ENCODE results near the gene ARHGEF4.

The ARHGEF4 gene

DNA sequence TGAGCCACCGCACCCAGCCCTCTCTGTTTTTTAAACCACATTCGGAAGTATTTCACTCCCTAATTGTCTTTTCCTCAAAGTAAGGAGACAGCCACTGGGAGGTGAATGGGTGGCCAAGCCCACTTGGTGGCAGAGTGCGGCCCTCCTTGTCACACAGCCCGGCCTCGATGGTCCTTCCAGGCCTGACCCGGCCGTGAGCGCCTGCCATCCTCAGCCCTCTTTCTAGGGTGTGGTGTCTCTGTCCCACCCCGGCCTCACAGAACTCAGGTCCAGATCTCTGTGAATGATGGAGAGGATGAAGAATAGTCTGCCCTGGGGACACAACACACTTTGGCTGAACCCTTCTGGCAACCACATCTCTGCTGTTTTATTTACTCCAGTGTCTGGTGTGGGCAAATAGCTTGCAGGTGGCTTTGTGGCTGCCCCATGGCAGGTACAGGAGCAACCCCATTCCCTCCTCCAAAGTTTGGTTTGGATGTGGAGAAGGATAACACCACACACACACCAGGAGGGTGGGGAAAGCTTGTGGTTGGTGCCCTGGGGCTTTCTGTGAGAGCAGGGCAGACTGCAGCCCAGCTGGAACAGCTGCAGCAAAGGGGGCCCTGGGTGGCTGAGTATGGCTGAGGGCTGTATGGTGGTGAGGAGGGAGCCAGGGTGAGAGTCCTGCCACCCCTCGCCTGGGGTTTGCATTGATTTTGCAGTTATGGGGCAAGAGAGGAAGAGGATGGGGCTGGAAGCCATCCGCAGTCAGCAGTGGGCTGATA lies 167.9 kb downstream of the ARHGEF4 start:
- FAIRE-seq (no peak), DNase-seq (ENCODE audit: insufficient read length, low spot score) (no peak)

DNA sequence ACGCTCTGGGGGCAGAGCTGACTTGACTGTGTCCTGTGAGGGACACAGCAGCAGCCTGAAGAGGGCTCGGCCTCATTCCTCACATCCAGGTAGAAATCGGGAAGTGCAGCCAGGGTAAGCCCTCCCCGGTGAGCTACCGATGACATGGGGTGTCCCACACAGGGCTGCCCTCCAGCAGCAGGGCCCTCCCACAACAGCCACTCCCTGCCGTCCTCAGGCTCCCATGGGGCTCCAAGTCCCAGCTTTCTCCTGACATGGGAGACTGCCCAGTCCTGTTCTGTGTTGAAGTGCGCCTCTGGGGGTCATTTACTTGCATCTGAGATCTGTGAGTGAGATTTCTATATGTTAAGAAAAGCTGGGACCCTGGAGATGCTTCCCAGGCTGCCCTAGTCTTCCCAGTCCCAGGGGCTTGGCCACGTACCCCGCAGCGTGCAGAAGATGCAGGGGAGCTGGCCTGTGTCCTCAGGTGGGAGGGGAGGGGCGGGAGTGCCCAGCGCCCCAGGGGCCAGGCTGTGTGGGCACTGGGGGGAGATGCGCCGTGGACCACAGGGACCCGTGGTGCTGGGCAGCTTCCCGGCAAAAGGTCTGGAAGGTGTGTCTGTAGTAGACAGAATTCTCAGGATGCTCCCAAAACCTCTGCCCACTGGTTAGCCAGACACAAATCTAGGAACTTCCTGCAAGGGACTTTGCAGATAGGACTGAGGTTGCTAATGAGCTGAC lies 168.7 kb downstream of the ARHGEF4 start:
- no peak for DNase-seq (ENCODE audit: insufficient read length, low spot score)
- FAIRE-seq = no peak

DNA sequence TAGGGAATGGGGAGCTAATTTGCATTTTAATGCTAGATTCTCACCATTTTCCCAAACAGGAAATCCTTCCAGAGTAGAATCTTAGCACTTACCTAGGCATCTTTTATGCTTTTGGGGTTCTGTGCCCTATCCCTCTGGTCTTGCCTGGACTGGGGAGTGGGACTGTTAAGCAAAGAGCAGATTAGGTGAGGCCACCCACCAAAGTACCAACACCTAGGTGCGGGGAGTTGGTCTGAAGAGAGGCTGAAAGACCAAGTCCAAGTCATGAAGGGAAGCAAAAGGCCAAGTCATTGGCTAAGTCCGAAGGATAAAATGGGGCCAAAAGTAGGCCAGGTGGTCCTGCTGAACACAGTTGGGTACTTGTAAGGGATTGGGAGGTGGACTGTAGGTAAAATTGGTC lies 169.8 kb downstream of the ARHGEF4 start:
- DNase-seq (ENCODE audit: insufficient read length, low spot score) (no peak), FAIRE-seq (no peak)

DNA sequence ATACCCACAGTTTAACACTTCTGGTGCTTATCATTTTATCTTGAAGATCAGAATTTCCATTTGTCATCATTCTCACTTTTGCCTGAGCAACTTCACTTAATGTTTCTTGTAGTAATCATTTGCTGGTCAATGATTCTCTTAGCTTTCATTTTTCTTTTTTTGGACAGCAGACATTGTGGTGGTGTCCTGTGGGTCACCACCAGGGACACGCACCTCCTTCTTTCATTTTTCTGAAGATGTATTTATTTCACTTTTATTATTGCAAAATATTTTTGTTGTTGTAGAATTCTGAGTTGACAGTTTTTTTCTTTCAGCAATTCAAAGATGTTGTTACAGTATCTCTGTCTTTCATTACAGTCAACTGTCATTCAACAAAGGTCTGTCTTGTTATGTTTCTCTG lies 172.3 kb downstream of the ARHGEF4 start:
- DNase-seq (ENCODE audit: insufficient read length, low spot score) (no peak), FAIRE-seq (no peak)

DNA sequence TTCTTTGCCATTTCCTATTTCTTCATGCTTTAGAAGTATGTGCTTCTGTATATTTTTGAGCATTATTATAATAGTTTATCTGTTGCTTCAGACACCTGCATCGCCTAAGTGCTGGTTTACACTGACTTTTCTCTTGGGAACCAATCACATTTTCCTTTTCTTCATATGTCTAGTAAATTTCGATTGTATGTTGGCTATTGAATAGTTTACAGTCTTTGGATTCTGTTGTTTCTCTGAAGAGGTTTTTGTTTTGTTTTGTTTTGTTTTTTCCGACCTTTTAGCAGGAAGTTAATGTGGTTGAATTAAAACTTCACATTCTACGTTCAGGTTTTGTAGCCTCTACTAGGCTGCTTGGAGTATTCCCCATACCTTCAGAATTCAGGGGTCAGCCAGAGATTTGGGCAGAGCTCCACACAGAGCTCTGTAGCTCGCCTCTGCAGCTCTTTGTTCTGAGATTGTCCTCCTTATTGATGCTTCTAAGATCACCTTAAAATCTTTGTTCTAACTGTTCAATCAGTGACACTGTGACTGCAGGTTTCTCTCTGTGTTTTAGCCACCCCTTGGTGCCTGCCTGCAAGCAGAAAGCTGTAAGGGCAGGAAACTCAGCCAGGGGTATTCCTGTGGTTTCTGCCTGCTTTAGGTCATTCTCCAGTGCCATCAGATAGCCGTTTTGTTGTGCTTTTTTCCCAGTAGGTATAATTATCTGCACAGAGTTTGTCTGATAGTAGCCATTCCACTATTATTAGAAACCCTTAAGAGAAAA lies 173.2 kb downstream of the ARHGEF4 start:
- FAIRE-seq (no peak), DNase-seq (ENCODE audit: insufficient read length, low spot score) (no peak)

DNA sequence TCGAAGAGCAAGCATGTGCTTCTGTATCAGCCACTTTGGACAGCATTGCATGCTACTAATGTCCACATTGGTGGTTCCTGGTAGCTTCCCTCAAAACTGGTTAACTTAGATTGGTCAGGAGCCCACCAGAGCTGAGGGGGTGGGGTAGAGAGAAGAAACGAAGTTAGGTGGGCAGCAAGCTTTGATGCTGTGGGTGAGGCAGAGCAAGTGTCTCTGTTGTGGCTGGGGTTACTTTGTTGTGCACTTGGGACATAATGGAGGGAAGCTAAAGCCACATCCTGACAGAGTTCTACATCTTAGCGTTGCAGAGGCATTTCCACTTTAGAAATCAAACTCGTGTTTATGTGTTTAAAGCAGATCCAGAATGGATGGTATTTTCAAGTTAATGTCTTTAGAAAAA lies 173.9 kb downstream of the ARHGEF4 start:
- DNase-seq (ENCODE audit: insufficient read length, low spot score) = no peak
- FAIRE-seq = no peak

DNA sequence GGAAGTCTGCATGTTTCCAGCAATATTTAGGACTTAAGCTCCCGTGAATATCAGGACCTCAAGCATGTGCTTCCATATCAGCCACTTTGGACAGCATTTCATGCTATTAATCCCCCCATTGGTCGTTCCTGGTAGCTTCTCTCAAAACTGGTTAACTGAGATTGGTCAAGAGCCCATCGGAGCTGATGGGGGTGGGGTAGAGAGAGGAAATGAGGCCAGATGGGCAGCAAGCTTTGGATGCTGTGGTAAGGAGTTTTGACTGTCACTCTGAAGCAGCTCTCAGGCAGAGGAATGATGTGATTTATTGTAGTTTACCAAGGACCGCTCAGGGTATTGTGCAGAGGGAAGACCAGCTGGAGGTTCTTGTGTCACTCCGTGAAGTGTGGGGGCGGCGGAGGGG lies 174.8 kb downstream of the ARHGEF4 start:
- FAIRE-seq = no peak
- DNase-seq (ENCODE audit: insufficient read length, low spot score) = no peak

DNA sequence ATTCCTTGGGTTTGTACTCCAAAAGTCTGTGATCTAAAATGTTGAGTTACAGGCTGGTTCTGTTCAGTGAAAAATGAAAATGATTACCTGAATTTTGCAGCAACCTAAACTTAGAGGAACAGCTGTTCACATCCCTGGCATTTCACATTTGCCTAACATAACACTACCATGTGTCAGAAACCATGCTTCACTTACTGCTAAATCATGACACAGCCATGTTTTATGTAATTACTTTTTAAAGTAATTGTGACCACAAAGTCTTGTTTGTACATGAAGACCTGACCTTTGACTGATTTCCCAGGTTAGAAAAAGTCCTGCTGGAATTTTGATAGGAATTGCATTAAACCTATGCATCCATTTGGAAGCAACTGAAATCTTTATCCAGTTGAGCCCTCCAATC lies 177.4 kb downstream of the ARHGEF4 start:
- FAIRE-seq = no peak

DNA sequence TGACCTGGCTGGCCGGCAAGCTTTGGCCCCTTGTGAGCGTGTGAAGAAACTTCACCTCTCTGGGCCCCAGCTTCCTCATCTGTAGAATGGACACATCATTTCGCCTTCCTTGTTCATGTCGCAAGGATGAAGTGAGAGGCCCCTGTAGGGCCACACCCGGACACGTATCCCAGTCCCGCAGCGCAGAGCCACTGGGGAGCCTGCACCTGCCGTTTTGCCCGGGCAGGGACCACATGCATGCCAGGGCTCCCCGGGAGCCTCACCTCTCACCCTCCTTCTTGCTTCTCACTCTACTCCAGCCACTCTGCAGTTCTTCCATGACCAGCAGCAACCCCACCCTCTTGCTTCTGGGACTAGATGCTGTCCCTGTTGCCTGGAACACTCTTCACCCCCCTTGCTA lies 179.1 kb downstream of the ARHGEF4 start:
- no peak for DNase-seq (ENCODE audit: insufficient read length, low spot score)
- FAIRE-seq = no peak

More for the DNA sequence above, 177.4 kb downstream of the ARHGEF4 start:
- DNase-seq (ENCODE audit: insufficient read length, low spot score) = no peak

DNA sequence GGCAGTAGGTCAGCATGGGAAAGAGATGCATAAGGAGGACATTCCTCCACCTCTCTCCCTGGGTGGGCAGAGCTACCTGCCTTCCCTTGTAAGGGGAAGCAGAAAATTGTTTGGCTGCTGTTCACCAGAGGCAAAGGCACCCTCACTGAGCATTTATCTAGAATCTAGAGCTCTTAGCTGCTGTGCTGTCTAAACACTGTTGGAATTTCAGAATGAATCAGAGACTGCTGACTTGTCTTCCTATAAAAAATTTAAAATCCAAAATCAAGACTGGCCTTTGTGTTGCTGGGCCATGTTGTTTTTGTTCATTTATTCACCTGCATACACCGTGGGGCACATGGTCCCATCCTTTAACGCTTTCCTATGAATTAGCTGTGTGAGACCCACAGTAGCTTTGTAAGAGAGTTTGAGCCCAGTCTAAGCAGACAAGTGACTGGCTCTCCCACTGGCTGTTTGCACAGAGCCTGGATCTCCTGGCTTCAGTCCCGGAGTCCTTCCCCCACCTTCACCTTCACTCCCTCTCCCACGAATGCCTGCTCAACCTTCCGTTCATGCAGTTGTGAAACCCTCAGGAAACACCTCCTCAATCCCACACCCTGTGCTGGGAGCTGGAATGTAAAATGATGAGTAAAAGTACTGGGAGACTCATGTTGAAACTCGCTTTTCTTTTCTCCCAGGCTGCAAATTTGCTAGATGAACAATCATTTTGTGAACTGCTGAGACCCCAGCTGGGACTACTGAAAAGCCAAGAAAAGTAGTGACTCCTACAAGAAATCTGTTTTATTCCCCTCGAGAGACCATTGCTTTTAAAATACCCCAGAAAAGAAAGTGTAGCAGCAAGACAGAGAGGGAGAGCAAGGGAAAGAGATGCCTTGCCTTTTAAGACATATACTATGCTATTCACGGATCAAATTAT lies 180.4 kb downstream of the ARHGEF4 start:
- DNase-seq (ENCODE audit: insufficient read length, low spot score) (no peak), FAIRE-seq (no peak)

DNA sequence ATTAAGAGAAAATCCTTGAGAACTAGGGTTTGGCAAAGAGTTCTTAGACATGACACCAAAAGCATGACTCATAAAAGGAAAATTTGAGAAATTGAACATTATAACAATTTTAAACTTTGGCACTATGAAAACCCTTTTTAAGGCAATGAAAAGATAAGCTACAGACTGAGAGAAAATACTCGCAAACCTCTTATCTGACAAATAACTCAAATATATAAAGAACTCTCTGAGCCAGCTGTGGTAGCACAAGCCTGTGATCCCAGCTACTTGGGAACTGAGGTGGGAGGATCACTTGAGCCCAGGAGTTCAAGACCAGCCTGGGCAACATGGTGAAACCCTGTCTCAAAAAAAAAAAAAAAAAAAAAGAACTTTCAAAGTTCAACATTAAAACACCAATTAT lies 186.0 kb downstream of the ARHGEF4 start:
- DNase-seq (ENCODE audit: insufficient read length, low spot score) (no peak), FAIRE-seq (no peak)

DNA sequence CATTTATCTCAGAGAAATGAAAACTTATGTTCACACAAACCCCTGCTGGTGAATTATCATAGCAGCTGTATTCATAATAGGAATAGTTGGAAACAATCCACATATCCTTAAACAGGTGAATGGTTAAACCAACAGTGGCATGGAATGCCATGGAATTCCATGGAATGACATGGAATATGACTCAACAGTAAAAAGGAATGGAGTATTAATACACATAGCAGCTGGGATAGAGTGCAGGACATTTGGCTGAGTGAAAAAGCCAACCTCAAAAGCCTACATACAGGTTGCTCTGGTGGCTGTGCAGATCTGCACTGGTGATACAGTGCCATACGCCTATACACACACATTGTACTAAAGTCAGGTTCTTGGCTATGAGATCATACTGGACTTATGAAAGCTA lies 187.0 kb downstream of the ARHGEF4 start:
- no peak for FAIRE-seq
- no peak for DNase-seq (ENCODE audit: insufficient read length, low spot score)

DNA sequence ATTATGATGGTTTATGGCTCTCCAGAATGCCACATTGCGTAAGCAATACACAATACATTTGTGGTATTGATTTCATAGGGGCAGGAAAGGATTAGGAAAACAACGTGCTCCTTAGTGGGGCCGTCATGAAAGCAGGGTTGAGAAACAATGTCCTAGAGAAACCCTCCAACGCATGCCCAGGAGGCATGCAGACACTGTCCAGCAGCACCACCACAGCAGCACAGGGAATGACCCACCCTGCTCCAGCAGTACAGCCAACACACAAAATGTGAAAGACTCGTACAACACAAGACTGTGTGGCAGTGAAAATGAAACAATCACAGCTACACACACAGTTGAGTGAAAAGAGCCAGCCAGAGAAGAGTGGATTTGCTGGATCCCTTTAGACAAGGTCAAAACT lies 190.2 kb downstream of the ARHGEF4 start:
- DNase-seq (ENCODE audit: insufficient read length, low spot score) (no peak), FAIRE-seq (no peak)

DNA sequence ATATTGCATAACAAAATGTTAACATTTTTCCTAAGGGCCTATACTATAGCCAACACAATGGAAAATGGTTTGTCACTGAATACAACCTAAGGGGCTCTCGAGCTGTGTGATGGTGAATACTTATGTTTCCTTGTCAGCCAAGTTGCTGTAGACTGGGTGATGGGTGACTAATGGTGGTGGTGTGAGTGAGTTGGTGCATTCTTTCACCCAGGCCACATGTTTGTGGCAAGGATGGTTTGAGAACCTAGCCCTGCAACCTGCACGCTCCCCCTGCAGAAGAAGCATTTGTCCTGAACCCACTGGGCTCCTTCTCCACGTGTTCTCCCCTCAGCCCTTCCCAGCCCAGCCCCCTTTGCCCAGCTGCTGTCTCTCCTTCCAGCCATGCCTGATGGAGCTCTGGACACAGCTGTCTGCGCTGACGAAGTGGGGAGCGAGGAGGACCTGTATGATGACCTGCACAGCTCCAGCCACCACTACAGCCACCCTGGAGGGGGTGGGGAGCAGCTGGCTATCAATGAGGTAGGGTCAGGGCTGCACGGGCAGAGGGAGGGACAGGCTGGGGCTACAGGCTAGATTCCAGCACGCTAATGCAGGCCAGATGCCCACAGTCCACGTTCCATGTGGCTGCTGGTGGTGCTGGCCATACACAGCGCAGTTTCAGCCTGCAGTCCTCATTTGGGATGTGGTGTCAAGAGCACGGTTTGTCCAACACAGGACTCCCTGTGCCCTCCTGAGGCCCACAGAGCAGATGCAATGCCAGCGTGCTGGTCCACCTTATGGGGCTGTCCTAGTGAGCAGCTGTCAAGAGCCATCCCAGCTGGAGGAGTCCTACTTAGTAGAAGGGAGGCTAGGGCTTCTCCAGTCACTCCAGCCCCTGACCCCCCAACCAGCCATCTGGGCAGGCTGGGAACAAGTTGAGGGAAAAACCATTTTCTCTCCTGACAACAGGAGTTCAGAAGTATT lies 191.1 kb downstream of the ARHGEF4 start:
- DNase-seq (ENCODE audit: insufficient read length, low spot score) = no peak
- no peak for FAIRE-seq

DNA sequence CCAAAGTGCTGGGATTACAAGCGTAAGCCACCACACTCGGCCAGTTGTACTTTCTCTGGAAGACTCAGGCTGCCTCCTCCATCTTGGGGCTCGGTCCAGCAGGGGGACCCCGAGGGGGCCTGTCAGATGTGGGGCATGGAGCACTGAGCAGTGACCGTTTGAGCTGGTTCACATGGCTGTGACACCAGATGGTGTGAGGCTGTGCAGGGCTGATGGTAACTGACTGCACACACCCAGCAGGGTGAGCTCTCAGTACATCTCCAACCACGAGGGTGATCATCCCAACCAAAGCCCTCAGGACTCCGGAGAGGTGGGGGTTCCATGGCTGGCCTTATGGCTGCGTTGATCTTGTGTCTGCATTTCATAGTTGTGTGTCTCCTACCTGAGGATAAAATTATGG lies 193.1 kb downstream of the ARHGEF4 start:
- no peak for DNase-seq (ENCODE audit: insufficient read length, low spot score)
- no peak for FAIRE-seq

DNA sequence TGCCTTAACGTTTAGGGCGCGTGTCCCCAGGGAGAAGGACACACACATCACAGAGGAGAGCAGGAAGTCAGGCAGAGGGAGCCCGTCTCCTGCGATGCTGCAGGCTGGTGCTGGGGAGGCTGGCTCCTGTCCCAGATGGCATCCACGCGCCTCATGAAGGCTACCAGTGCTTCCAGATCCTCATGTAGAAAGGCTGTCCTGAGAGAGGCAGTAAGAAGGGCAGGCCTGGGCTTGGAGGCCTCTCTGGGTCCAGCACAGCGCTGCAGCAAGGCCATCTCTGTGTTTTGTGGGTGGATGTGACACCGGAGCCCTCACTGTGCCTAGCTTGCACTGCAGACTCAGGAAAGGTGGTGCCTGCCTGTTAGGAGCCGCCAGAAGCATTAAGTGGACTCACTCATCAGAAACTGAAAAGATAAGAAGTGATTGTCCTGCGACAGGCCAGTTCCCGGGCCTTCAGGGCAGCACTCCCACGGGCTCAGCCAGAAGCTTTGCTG lies 193.8 kb downstream of the ARHGEF4 start:
- FAIRE-seq = no peak
- DNase-seq (ENCODE audit: insufficient read length, low spot score) = no peak

DNA sequence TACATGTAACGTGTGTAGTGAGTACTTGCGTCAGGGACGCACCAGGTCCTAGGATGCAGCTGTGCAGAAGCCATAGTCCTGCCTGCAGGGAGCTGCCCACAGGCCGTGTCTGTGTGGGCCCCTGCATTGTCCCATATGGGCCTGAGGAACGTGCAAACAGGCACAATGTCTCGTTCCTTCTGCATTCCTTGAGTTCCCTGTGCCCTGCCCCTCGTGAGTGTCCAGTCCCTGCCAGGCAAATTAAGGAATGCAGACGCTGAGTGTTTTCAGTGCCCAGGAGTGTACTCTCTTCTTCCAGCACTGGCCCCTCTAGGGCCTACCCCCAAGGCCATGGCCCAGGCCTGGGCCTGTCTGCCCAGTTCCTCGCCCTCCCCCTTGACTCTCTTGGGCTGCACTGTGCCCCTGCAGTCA lies 194.7 kb downstream of the ARHGEF4 start:
- FAIRE-seq = no peak
- no peak for DNase-seq (ENCODE audit: insufficient read length, low spot score)

DNA sequence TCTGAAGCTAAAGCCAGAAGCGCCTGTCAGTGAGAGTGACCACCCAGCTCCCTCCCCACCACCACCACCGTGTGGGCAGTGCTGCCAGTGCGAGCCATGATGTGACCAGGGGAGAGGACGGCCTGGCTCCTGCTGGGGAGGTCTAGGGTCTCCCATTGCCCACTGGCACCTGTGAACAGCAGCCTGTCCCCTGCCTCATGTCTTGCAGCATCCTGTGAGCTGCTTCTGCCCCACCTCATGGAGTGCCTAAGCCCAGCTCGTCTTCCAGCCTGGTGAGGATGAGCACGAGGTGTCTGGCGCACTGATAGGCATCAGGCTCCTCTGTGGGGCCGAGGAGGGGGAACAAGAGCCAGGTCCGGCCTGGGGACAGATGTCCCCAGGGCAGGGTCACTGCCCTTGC lies 195.2 kb downstream of the ARHGEF4 start:
- FAIRE-seq (no peak), DNase-seq (ENCODE audit: insufficient read length, low spot score) (no peak)

DNA sequence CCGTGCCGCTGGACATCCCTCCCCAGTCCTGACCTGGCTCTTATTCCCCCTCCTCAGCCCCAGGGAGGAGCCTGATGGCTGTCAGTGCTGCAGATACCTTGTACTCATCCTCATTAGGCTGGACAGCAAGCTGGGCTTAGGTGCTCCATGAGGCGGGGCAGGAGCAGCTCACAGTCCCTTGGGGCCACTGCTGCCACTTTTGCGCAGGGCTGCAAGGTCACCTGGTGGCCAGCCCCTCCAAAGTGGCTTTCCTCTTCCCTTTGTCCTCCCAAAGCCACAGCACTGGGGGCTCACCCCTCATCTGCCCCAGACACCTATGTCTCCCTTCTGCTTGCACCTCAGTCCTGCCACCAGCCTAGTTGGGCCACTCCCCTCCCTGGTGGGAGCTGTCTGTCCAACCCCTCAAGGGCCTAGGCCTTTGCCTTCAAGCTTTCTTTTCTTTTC lies 195.7 kb downstream of the ARHGEF4 start:
- no peak for DNase-seq (ENCODE audit: insufficient read length, low spot score)
- no peak for FAIRE-seq
